ENCODE data around the gene TMEM256. TPM values are rescaled to one million over a fixed set of nuclear protein-coding genes. Genes with fewer than 3 reads are reported as not detected.

The TMEM256 gene
- polyA plus RNA-seq, 3 donors: 39.2 to 81.4 (median 72.6) TPM

GRCh38 chr17:7408863-7409262, 5.0 kb upstream of the TMEM256 start:
- no peak overlapping the region for H3K27ac Mint-ChIP-seq

DNA sequence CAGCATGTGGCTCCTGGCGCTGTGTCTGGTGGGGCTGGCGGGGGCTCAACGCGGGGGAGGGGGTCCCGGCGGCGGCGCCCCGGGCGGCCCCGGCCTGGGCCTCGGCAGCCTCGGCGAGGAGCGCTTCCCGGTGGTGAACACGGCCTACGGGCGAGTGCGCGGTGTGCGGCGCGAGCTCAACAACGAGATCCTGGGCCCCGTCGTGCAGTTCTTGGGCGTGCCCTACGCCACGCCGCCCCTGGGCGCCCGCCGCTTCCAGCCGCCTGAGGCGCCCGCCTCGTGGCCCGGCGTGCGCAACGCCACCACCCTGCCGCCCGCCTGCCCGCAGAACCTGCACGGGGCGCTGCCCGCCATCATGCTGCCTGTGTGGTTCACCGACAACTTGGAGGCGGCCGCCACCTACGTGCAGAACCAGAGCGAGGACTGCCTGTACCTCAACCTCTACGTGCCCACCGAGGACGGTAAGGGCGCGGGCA, 4.4 kb upstream of the TMEM256 start:
- WGBS (ENCODE audit: insufficient coverage): 45% methylated on average over 56 of the region's 58 CpGs
- H4K20me1 ChIP-seq (ENCODE audit: insufficient read depth, low read length): no peaks in the 10 kb centered on the region
- no peak overlapping the region for H2AFZ ChIP-seq (ENCODE audit: insufficient read depth, low read depth, low read length, poor library complexity, severe bottlenecking)
- no peaks in the 10 kb centered on the region for H3K36me3 ChIP-seq (replicated peaks in 1 of 2; ENCODE audit: control insufficient read depth in 1 of 2, insufficient read depth in 2 of 2, low read length in 2 of 2)
- Mint-ChIP-seq H3K4me1 (peaks cover 14% of the 10 kb centered on the region), H3K27ac (no peak overlapping the region), H3K36me3 (peaks cover 0 to 5% of the 10 kb centered on the region in 2 donors), H3K27me3 (ENCODE audit: low read depth in 3 of 3) (peaks cover 37 to 51% (median 50%) of the 10 kb centered on the region in 3 donors), H3K9me3 (peaks cover 0 to 8% (median 3%) of the 10 kb centered on the region in 7 donors), H3K4me3 (peak overlapping the region in 1 of 2 donors; percentile 39)
- no peaks in the 10 kb centered on the region for H3K79me2 ChIP-seq (ENCODE audit: insufficient read depth, low read length)
- H3K9me3 ChIP-seq (replicated peaks in 1 of 2; ENCODE audit: control insufficient read depth in 1 of 2, insufficient read depth in 1 of 2, low read length in 2 of 2): no peaks in the 10 kb centered on the region
- intact Hi-C loops (cut with micrococcal nuclease): loop anchor here in 1 of 2 donors (10.0 kb wide), 1 partner anchor 193 kb away; the partner anchor contains the start of genes ACADVL and DLG4
- H3K27ac ChIP-seq (ENCODE audit: low read depth in 1 of 2, low read length in 2 of 2): no peak overlapping the region
- H3K4me2 ChIP-seq (replicated peaks; ENCODE audit: extremely low read depth, low read length, poor library complexity, severe bottlenecking): peak overlapping the region; percentile 11
- TF ChIP-seq CTCF (IDR thresholded peaks at IDR 0.05): no peak
- no peak overlapping the region for H3K4me3 ChIP-seq (replicated peaks in 1 of 3; ENCODE audit: low read depth in 2 of 3, low read length in 3 of 3)
- DNase-seq: peak in 1 of 3 donors; percentile 7
- peaks cover 4 to 37% of the 10 kb centered on the region in 2 donors for H3K27me3 ChIP-seq (ENCODE audit: control insufficient read depth in 2 of 2, insufficient read depth in 2 of 2, low read length in 2 of 2)
- H3K4me1 ChIP-seq (ENCODE audit: control insufficient read depth in 1 of 2, insufficient read depth in 2 of 2, low read length in 2 of 2): peaks cover 5 to 16% of the 10 kb centered on the region in 2 donors
- H3K9ac ChIP-seq (ENCODE audit: insufficient read depth, low read length, poor library complexity, severe bottlenecking): no peak overlapping the region

More at GRCh38 chr17:7408863-7409262, 5.0 kb upstream of the TMEM256 start:
- Mint-ChIP-seq H3K4me1 (peaks cover 13% of the 10 kb centered on the region), H3K9me3 (peaks cover 0 to 8% (median 3%) of the 10 kb centered on the region in 7 donors), H3K4me3 (peak overlapping the region in 1 of 2 donors; percentile 73), H3K27me3 (ENCODE audit: low read depth in 3 of 3) (peaks cover 37 to 51% (median 50%) of the 10 kb centered on the region in 3 donors), H3K36me3 (peaks cover 0 to 5% of the 10 kb centered on the region in 2 donors)
- H3K4me1 ChIP-seq (ENCODE audit: control insufficient read depth in 1 of 2, insufficient read depth in 2 of 2, low read length in 2 of 2): peaks cover 4 to 12% of the 10 kb centered on the region in 2 donors
- no peak overlapping the region for H2AFZ ChIP-seq (ENCODE audit: insufficient read depth, low read depth, low read length, poor library complexity, severe bottlenecking)
- H3K4me3 ChIP-seq (replicated peaks in 1 of 3; ENCODE audit: low read depth in 2 of 3, low read length in 3 of 3): no peak overlapping the region
- H3K36me3 ChIP-seq (replicated peaks in 1 of 2; ENCODE audit: control insufficient read depth in 1 of 2, insufficient read depth in 2 of 2, low read length in 2 of 2): no peaks in the 10 kb centered on the region
- H3K9ac ChIP-seq (ENCODE audit: insufficient read depth, low read length, poor library complexity, severe bottlenecking): no peak overlapping the region
- no peaks in the 10 kb centered on the region for H3K79me2 ChIP-seq (ENCODE audit: insufficient read depth, low read length)
- H4K20me1 ChIP-seq (ENCODE audit: insufficient read depth, low read length): no peaks in the 10 kb centered on the region
- no peak overlapping the region for H3K27ac ChIP-seq (ENCODE audit: low read depth in 1 of 2, low read length in 2 of 2)
- intact Hi-C loops (cut with micrococcal nuclease): loop anchor here in 1 of 2 donors (10.0 kb wide), 1 partner anchor 194 kb away; the partner anchor contains the start of genes ACADVL and DLG4
- TF ChIP-seq CTCF (IDR thresholded peaks at IDR 0.05): no peak
- no peak for DNase-seq
- H3K27me3 ChIP-seq (ENCODE audit: control insufficient read depth in 2 of 2, insufficient read depth in 2 of 2, low read length in 2 of 2): peaks cover 4 to 37% of the 10 kb centered on the region in 2 donors
- H3K9me3 ChIP-seq (replicated peaks in 1 of 2; ENCODE audit: control insufficient read depth in 1 of 2, insufficient read depth in 1 of 2, low read length in 2 of 2): no peaks in the 10 kb centered on the region
- 76% methylated on average over 5 of the region's 6 CpGs for WGBS (ENCODE audit: insufficient coverage)
- H3K4me2 ChIP-seq (replicated peaks; ENCODE audit: extremely low read depth, low read length, poor library complexity, severe bottlenecking): no peak overlapping the region

All from CD14-positive monocyte (primary cell).